ENCODE measurements around the gene ANXA6. TPM values are rescaled to one million over a fixed set of nuclear protein-coding genes. Genes with fewer than 3 reads are reported as not detected.

Gene ANXA6
- total and polyA plus RNA-seq, 2 donors (not counting 1 experiment from before 2014, with no cell fraction given): 136 to 300 TPM

DNA sequence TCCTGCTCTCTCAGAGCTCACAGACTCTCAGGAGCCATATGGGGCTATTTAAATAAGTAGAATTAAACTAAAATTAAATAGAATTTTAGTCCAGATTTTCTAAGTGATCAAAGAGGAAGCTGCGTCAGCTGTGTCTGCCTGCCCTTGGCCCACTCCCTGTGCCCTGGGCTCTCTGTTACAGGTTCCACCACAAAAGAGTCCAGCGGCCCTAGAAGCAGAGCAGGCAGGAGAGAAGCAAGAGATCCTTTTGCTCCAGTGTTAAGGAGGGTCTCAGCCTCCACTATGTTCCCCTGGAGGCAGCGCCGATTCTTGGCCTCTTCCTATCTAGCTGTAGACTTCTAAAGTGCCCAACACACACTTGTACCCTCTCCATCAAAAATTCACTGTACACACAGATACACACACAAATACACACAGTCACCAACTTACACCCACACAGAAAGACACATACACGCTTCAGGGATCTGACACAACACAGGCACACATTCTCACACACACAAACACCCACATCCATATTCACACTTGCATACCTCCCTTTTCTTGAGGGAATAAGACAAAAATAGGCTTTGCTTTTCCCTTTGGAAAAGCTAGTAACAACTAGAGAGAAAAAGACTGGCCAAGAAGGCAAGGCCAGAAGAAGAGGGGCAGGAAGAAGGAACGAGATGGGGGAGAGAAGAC lies 71.2 kb downstream of the ANXA6 start:
- Histone ChIP-seq H3K27me3 (replicated peaks in 1 of 4; ENCODE audit: control extremely low read depth in 1 of 4, control insufficient read depth in 3 of 4, insufficient read depth in 4 of 4, low read length in 3 of 4) (no peaks in the 10 kb centered on the region), H3K4me3 (ENCODE audit: control extremely low read depth in 1 of 5, extremely low read depth in 1 of 5, insufficient read depth in 1 of 5, low read depth in 2 of 5, low read length in 4 of 5) (peak overlapping the region in 4 of 5 experiments; percentile 7 to 47 (median 34)), H3K36me3 (replicated peaks in 1 of 2; ENCODE audit: control extremely low read depth in 1 of 2, control insufficient read depth in 1 of 2, extremely low read depth in 1 of 2, insufficient read depth in 2 of 2, low read length in 1 of 2) (no peaks in the 10 kb centered on the region), H3K27ac (ENCODE audit: low read length in 2 of 2) (peak overlapping the region; percentile 14 to 69), H3K79me2 (ENCODE audit: control insufficient read depth, insufficient read depth, low read length) (peaks cover 56% of the 10 kb centered on the region), H3K4me2 (replicated peaks; ENCODE audit: low read depth, low read length, poor library complexity, severe bottlenecking) (peak overlapping the region; percentile 73), H3K9ac (ENCODE audit: low read length) (peak overlapping the region; percentile 23), H3K9me3 (ENCODE audit: control extremely low read depth in 1 of 3, control insufficient read depth in 2 of 3, insufficient read depth in 1 of 3, low read length in 2 of 3) (no peaks in the 10 kb centered on the region), H4K20me1 (ENCODE audit: control insufficient read depth, insufficient read depth, low read length, poor library complexity, severe bottlenecking) (no peaks in the 10 kb centered on the region), H2AFZ (ENCODE audit: insufficient read depth, low read depth, low read length, poor library complexity, severe bottlenecking) (no peak overlapping the region), H3K4me1 (ENCODE audit: control insufficient read depth in 2 of 2, insufficient read depth in 2 of 2, low read length in 2 of 2) (peaks cover 58 to 59% of the 10 kb centered on the region in 2 donors)
- Mint-ChIP-seq H3K4me1 (peaks cover 58% of the 10 kb centered on the region), H3K9me3 (ENCODE audit: insufficient read depth) (no peaks in the 10 kb centered on the region), H3K27ac (peak overlapping the region; percentile 38), H3K4me3 (peak overlapping the region; percentile 69), H3K27me3 (no peaks in the 10 kb centered on the region)
- POLR2A ChIA-PET: no interaction called here
- intact Hi-C loops (cut with micrococcal nuclease): loop anchor here (1.0 to 10.0 kb wide), 2 partner anchors 8 to 672 kb away; partner anchors contain the start of gene CD74
- WGBS (ENCODE audit: insufficient coverage): 50% methylated on average over 6 of the region's 6 CpGs
- CTCF ChIA-PET: interaction anchor here (0.6 to 3.6 kb wide), 11 partner anchors 12 to 151 kb away, joined by 3 to 22 read pairs (median 8); no protein-coding TSS in a partner anchor
- no peak for ATAC-seq (ENCODE audit: low read depth)
- peak; percentile 42 for DNase-seq
- TF ChIP-seq, protein P1, sequence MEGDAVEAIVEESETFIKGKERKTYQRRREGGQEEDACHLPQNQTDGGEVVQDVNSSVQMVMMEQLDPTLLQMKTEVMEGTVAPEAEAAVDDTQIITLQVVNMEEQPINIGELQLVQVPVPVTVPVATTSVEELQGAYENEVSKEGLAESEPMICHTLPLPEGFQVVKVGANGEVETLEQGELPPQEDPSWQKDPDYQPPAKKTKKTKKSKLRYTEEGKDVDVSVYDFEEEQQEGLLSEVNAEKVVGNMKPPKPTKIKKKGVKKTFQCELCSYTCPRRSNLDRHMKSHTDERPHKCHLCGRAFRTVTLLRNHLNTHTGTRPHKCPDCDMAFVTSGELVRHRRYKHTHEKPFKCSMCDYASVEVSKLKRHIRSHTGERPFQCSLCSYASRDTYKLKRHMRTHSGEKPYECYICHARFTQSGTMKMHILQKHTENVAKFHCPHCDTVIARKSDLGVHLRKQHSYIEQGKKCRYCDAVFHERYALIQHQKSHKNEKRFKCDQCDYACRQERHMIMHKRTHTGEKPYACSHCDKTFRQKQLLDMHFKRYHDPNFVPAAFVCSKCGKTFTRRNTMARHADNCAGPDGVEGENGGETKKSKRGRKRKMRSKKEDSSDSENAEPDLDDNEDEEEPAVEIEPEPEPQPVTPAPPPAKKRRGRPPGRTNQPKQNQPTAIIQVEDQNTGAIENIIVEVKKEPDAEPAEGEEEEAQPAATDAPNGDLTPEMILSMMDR (IDR thresholded peaks at IDR 0.05): no peak
- TF ChIP-seq EZH2 (IDR thresholded peaks at IDR 0.05; ENCODE audit: borderline replicate concordance, insufficient read depth, low read depth, low read length, poor library complexity, severe bottlenecking): no peak

DNA sequence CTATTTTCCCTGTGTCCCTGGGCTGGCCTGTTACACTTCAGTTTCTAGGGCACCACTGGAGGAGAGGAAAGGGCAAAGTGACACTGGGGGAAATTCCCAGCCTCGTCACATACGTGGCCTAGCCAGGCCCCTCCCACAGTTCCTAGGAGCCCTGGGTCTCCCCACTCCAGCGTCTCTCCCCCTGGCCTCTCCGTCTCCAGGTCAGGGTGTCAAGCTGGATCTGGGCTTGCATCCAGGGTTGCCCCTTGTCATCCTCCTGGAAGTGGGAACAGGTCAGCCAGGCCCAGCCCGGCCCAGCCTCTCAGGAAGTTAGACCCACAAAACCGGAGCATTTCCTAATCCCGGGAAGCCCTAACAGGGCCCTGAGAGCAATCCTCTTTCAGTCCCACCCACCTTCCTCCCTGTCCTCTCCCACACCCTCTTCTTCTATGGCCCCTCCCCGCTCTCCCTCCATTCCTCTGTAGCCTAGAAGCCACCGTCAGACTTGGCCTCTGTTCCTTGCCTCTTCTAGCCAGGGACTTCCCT lies 72.0 kb downstream of the ANXA6 start:
- Histone ChIP-seq H3K4me3 (ENCODE audit: control extremely low read depth in 1 of 5, extremely low read depth in 1 of 5, insufficient read depth in 1 of 5, low read depth in 2 of 5, low read length in 4 of 5) (peak overlapping the region in 1 of 5 experiments; percentile 9), H3K79me2 (ENCODE audit: control insufficient read depth, insufficient read depth, low read length) (peaks cover 62% of the 10 kb centered on the region), H4K20me1 (ENCODE audit: control insufficient read depth, insufficient read depth, low read length, poor library complexity, severe bottlenecking) (peaks cover under 1% of the 10 kb centered on the region), H3K27me3 (replicated peaks in 1 of 4; ENCODE audit: control extremely low read depth in 1 of 4, control insufficient read depth in 3 of 4, insufficient read depth in 4 of 4, low read length in 3 of 4) (no peaks in the 10 kb centered on the region), H3K36me3 (replicated peaks in 1 of 2; ENCODE audit: control extremely low read depth in 1 of 2, control insufficient read depth in 1 of 2, extremely low read depth in 1 of 2, insufficient read depth in 2 of 2, low read length in 1 of 2) (no peaks in the 10 kb centered on the region), H3K9ac (ENCODE audit: low read length) (peak overlapping the region; percentile 23), H3K27ac (ENCODE audit: low read length in 2 of 2) (peak overlapping the region; percentile 8 to 69), H3K4me1 (ENCODE audit: control insufficient read depth in 2 of 2, insufficient read depth in 2 of 2, low read length in 2 of 2) (peaks cover 58 to 59% of the 10 kb centered on the region in 2 donors), H3K4me2 (replicated peaks; ENCODE audit: low read depth, low read length, poor library complexity, severe bottlenecking) (peak overlapping the region; percentile 73), H3K9me3 (ENCODE audit: control extremely low read depth in 1 of 3, control insufficient read depth in 2 of 3, insufficient read depth in 1 of 3, low read length in 2 of 3) (no peaks in the 10 kb centered on the region), H2AFZ (ENCODE audit: insufficient read depth, low read depth, low read length, poor library complexity, severe bottlenecking) (no peak overlapping the region)
- intact Hi-C loops (cut with micrococcal nuclease): loop anchor here (1.0 to 10.0 kb wide), 2 partner anchors 9 to 671 kb away; partner anchors contain the start of gene CD74
- no peak for ATAC-seq (ENCODE audit: low read depth)
- TF ChIP-seq EZH2 (IDR thresholded peaks at IDR 0.05; ENCODE audit: borderline replicate concordance, insufficient read depth, low read depth, low read length, poor library complexity, severe bottlenecking): no peak
- TF ChIP-seq, protein P1 (IDR thresholded peaks at IDR 0.05): no peak
- peak; percentile 60 for DNase-seq
- POLR2A ChIA-PET: interaction anchor here (0.9 kb wide), 1 partner anchor 72 kb away, joined by 3 read pairs; the partner anchor contains the start of gene ANXA6
- no peaks in the 10 kb centered on the region for H3K9me3 Mint-ChIP-seq (ENCODE audit: insufficient read depth)
- peak overlapping the region; percentile 66 for H3K27ac Mint-ChIP-seq
- H3K4me3 Mint-ChIP-seq: peak overlapping the region; percentile 58
- H3K4me1 Mint-ChIP-seq: peaks cover 60% of the 10 kb centered on the region
- H3K27me3 Mint-ChIP-seq: no peaks in the 10 kb centered on the region
- CTCF ChIA-PET: interaction anchor here (1.7 to 8.0 kb wide), 8 partner anchors 13 to 78 kb away, joined by 6 to 85 read pairs (median 10); no protein-coding TSS in a partner anchor
- WGBS (ENCODE audit: insufficient coverage): 42% methylated on average over 8 of the region's 9 CpGs

Measured in B cell (primary cell).